Middle frontal gyrus (tissue), 1 donor: ENCODE results near the gene CPT1B.
"Not testable (repeated sequence)": the region's sequence is repeated elsewhere in the genome, so short reads cannot be mapped to it uniquely, and the experiment has no call there.

Experiments
- DNase-seq: peaks from one replicate; pipeline ENCODE4 v3.0.0-alpha.2; 2015; ENCODE audit warnings: low spot score; ENCODE audit errors: extremely low spot score

The CPT1B gene

DNA sequence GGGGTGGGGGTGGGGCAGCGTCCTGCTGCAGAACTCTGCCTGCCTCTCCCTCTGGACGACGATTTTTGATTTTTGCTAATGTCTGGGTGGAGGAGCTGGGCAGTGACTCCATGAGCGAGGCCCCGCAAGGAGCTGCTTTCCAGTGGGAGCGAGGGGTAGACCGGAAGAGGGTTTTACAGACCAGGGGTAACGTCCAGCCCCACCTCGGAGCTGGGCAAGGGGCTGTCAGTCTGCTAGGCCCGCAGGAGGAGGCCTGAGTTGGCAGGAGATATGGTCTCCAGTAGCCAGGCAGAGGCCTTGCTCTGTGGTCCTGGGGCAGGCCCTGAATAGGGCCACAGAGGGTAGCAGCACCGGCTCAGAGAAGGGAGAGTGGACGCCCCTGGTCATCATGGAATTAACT, 31.4 kb upstream of the CPT1B start:
- no peak for DNase-seq

DNA sequence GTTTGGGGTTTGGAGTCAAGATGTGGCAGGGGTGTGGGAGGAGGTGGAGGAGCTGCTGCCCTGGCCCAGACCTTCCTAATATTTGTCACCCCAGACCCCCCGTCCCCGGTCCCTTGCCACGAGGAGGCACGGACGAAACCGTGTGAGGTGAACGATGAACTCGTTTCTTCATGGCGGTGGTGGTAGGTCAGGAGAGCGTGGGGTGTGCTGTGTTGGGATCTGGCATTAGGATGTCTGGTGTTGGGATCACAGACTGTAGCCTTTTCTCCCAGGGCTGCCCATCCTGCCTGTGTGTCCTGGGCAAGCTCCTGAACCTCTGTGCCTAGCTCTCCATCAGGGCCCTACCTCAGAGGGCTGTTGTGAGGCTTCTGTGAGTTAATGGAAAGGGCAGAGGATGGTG, 30.8 kb upstream of the CPT1B start:
- no peak for DNase-seq

GRCh38 chr22:50608058-50608840, 30.0 kb upstream of the CPT1B start:
- not testable (repeated sequence) for DNase-seq

- no peak for DNase-seq
Measured at GRCh38 chr22:50607659-50608020, 29.4 kb upstream of the CPT1B start.

GRCh38 chr22:50606946-50607658, 28.9 kb upstream of the CPT1B start:
- DNase-seq: no peak

DNA sequence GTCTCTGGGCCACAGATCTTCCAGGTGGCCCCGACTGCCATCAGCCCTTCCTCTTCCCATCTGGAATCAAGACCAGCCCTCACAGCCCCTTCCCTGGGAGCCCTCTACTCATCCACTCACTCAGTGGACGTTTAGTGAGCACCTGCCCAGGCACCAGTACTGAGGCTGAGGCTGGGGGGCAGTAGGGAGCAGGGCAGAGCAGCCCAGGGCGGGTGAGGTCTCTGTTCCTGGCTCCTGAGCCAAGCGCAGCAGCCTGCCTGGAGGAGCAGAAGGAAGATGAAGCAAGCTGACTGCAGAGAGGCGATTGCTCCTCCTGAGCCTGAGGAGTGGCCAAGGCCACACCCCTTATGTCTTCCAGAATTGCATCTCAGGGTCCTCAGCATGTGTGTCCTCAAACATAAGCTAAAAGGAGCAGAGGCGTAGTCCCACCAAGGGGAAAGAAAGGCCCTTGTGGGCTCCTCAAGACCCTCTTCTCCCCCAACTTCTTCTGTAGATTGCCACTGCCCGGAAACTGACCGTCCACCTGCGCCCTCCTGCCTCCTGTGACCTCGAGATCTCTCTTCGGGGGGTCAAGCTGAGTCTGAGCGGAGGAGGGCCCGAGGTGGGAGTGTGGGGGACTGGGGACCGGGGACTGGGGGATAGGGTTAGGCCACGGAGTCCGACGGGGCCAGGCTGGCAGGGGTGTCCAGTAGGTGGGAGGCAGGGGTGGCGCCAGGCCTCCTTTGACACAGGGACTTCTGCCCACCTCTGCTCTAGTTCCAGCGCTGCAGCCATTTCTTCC, 28.1 kb upstream of the CPT1B start:
- DNase-seq: no peak

DNA sequence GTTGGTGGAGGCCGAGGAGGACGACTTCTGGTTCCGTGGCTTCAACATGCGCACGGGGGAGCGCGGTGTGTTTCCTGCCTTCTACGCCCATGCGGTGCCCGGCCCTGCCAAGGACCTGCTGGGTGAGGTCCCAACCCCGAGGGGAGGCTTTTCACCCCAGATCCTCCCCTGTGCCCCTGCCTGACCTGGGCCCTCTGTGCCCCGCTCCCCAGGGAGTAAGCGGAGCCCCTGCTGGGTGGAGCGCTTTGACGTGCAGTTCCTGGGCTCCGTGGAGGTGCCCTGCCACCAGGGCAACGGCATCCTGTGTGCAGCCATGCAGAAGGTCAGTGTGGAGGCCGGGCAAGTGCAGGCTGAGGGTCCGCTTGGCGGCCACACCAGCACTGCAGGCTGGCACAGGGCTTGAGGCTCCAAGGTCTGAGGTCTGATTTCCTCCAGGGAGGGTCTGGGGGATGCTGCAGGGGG, 27.4 kb upstream of the CPT1B start:
- no peak for DNase-seq

- no peak for DNase-seq
Measured at GRCh38 chr22:50605002-50605612, 26.9 kb upstream of the CPT1B start.

GRCh38 chr22:50604256-50605001, 26.2 kb upstream of the CPT1B start:
- DNase-seq: no peak

DNA sequence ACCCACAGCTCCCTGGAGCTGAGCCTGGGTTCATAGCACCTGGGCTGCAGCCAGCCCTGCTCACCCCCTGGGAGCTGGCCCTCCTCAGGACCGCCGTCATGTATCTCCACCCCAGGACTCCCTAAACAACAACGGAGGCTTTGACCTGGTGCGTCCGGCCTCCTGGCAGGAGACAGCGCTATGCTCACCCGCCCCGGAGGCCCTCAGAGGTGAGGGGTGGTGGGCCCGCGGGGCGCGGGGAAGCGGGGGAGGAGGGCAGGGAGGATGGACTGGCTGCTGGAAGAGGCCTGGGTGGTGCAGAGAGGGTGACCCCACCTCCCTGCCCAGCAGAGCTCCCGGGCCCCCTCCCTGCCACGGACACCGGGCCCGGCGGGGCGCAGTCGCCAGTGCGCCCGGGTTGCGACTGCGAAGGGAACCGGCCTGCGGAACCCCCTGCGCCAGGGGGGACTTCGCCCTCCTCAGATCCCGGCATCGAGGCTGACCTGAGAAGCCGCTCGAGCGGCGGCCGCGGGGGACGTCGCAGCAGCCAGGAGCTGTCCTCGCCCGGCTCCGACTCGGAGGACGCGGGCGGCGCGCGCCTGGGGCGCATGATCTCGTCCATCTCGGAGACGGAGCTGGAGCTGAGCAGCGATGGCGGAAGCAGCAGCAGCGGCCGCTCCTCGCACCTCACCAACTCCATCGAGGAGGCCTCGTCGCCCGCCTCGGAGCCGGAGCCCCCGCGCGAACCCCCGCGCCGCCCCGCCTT, 25.5 kb upstream of the CPT1B start:
- DNase-seq: no peak

DNA sequence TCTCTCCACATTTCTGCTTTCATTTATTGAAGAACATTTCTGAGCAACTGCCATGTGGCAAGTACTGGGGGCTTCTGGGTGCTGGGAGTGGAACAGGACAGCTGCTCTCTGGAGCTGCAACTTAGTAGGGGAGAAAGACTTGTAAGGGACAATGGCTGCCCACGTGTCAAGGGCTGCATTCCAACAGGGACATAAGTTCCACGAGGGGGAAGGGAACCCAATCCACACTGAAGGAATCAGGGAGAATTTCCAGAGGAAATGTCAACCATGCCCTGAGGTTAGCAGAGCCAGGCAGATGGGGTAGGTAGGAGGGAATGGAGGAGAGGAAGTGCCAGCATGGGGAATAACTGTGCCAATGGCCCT, 24.1 kb upstream of the CPT1B start:
- peak; percentile 21 for DNase-seq

DNA sequence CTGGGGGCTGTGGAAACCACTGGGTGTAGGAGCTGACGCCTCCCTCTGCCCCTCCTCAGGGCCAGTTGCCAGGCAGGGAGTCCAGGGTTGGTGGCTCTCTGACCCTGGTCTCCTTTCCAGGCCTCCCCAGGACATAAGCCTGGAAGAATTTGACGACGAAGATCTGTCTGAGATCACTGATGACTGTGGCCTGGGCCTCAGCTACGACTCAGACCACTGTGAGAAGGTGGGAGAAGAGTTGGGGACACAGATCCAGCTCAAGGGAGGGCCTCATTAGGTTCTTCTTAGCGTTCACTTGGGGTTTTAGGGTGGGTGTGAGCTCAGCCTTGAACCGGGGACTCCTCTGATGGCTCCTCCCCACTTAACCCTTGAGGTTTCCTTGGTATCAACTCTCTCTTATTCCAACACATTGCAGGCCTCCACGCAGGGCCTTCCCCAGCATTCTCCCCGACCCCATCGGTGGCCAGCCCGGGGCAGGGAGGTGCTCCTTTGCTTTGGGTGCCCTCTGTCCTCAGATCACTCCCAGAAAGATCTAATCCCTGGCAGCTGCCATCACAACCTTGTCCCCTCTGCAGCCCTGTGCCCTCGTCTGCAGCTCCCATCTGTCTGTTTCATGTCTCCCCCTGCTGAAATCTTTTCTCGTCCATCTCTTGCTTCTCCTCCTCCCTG, 23.6 kb upstream of the CPT1B start:
- DNase-seq: no peak

DNA sequence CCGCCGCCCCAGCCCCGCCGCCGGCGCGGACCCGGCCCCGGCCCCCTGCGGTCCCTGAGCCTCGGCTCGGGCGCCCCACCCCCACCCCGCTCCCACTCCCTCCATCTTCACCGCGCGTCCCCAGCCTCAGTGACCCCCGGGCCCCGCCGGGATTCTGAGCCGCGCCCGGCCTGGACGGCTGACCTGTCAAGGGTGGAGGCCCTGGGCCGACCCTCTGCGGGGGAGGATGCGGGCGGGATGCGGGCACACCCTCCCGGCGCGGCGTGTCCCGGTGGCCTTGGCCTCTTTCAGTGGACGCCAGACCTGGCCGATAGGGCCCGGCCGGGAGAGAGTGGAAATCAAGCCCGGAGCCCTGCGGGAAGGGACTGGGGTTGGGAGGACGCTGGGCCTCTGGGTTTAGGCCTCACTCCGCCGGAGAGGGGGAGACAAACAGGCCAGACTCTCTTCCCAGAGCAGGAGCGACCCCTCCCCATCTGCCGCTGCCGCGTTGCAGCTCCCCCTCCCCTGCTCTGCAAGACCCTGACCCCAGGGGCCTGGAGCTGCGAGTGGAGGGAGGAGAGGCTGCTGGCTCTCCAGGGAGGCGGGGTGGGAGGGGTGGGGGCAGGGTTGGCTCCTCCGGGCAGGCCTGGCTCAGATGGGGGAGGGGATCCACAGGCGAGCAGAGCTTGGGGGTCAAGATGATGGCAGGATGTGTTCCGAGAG, 22.9 kb upstream of the CPT1B start:
- DNase-seq: no peak

GRCh38 chr22:50600538-50600937, 22.3 kb upstream of the CPT1B start, which contains the start of gene MAPK8IP2:
TSS of gene MAPK8IP2 (plus strand) at chr22:50600793. CDS start at chr22:50600819, 26 bp downstream.
- no peak for DNase-seq

DNA sequence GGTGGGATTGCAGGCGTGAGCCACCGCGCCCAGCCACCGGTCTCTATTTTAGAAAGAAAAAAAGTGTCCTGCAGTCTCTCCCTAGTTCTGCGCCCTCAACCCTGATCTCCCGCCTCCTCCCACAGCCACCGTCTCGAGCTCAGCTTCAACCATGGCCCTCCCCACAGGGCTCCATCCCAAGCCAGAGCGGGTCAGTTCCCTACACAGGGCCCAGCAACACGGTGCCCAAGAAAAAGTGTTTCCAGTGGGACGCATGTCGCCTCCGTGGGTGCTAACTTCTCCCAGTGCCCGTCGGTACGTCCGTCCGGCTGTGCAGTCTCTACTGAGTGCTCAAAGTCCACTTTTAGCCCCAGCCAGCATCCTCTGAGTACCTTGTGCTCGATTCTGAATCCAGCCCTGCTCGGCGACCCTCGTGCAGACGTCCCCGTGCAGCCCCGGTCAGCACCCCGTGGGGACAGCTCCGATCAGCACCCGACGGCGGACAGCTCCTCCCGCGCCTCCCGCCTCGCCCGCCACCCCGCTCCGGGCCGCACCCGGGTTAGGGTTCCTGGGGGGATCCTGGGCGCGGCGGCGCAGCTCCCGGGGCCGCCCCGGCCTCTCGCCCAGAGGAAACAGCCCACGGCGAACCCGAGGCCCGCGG, 21.7 kb upstream of the CPT1B start:
- DNase-seq: no peak

DNA sequence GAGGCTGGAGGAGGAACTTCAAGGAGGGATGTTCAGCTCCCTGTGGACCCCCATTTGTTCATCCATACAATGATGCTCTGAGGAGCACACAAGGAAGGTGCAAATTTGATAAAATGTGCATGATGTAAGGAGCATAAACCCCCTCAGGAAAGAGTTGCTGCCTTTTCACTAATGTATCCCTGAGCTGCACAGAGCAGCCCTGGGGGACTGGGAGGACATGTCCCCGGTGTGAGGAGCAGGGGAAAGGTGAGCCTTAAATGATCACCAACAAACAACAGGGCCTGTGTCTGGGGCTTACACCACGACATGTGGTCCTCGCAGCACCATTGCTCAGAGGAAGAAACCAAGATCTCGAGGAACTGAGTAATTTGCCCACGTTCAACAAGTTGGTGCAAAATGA, 18.9 kb upstream of the CPT1B start:
- no peak for DNase-seq

DNA sequence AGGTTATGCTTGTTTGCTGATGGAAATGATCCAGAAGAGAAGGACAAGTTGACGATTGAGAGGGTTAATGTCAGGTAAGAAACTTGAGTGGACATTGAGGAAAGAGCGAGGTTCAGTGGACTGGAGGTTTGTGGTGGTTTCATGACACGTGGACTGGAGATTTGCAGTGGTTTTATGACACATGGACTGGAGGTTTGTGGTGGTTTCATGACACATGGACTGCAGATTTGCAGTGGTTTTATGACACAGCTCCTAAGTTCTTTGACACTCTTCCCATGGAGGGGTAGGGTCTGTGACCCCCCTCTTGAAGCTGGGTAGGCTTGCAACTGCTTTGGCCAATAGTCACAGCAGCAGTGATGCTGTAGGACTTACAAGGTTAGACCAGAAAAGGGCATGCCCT, 17.0 kb upstream of the CPT1B start:
- DNase-seq: no peak

- no peak for DNase-seq
Measured at GRCh38 chr22:50587407-50587806, 9.2 kb upstream of the CPT1B start.

DNA sequence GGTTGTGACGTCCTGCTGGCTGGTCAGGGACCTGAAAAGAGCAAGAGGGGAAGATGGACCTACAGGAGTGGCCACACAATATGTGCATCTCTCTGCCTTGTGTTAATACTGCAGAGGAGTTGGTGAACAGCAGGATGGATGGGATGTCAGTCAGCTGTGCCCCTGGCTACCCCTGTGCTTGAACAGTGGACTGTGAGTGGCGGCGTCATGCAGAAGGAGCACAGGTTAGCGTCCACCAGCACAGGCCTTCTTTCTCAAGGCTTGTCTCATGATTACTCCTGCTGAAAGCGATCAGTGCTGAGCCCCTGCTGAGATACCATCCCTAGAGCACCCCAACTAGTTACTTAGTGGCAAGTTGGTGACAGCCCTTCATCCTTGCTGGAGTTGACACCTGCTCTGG, 8.2 kb upstream of the CPT1B start:
- DNase-seq: no peak
